ENCODE data around the gene ATP6V1B1. TPM values are rescaled to one million over a fixed set of nuclear protein-coding genes. Genes with fewer than 3 reads are reported as not detected.
A peak's percentile ranks its signal among the peaks of the same experiment; 100 is the strongest.
"Not testable (repeated sequence)": the region's sequence is repeated elsewhere in the genome, so short reads cannot be mapped to it uniquely, and the experiment has no call there.

ATP6V1B1 gene
- total RNA-seq, 2 donors from 2014 or later, result not detected

DNA sequence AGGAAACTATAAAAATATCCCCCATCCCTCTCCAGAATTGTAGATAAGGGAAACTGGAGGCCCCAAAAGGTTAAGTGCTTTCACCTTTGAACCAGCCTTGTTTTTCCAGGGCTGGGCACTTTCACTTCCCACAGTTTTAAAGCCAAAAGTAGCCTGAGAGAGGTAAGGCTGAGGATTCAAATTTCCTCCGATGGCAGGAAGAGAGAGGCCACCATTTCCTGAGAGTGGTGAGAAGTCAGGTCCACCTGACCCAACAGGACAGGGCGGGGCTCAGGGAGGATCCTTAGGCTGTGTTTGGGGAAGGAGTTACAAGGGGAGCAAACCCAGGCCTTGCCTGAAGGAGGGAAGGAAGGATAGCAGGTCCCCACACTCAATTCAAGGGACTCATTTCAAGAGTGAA is 63.7 kb downstream of the ATP6V1B1 start:
- H3K9me3 ChIP-seq, result no peaks in the 10 kb centered on the region
- TF ChIP-seq, protein P1, sequence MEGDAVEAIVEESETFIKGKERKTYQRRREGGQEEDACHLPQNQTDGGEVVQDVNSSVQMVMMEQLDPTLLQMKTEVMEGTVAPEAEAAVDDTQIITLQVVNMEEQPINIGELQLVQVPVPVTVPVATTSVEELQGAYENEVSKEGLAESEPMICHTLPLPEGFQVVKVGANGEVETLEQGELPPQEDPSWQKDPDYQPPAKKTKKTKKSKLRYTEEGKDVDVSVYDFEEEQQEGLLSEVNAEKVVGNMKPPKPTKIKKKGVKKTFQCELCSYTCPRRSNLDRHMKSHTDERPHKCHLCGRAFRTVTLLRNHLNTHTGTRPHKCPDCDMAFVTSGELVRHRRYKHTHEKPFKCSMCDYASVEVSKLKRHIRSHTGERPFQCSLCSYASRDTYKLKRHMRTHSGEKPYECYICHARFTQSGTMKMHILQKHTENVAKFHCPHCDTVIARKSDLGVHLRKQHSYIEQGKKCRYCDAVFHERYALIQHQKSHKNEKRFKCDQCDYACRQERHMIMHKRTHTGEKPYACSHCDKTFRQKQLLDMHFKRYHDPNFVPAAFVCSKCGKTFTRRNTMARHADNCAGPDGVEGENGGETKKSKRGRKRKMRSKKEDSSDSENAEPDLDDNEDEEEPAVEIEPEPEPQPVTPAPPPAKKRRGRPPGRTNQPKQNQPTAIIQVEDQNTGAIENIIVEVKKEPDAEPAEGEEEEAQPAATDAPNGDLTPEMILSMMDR (IDR thresholded peaks at IDR 0.05), result no peak
- H3K27me3 ChIP-seq, result no peaks in the 10 kb centered on the region
- no peak overlapping the region for H3K9ac ChIP-seq (ENCODE audit: low read depth in 2 of 2, low read length in 2 of 2)
- intact Hi-C loops (cut with DNase I), result no loop called here
- DNase-seq, result peak; percentile 37
- no peaks in the 10 kb centered on the region for H3K4me1 ChIP-seq
- H3K36me3 ChIP-seq, result no peaks in the 10 kb centered on the region
- no peak overlapping the region for H3K4me3 ChIP-seq
- H3K27ac ChIP-seq, result no peak overlapping the region

DNA sequence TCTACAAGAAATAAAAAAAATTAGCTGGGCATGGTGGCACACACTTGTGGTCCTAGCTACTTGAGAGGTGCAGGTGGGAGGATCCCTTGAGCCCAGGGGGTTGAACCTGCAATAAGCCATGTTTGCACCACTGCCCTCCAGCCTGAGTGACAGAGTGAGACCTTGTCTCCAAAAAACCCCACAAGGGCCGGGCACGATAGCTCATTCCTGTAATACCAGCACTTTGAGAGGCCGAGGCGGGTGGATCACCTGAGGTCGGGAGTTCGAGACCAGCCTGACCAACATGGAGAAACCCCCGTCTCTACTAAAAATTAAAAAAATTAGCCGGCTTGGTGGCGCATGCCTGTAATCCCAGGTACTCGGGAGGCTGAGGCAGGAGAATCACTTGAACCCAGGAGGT is 64.2 kb downstream of the ATP6V1B1 start:
- H3K4me1 ChIP-seq; H3K36me3 ChIP-seq; H3K9ac ChIP-seq (ENCODE audit: low read depth in 2 of 2, low read length in 2 of 2); H3K27me3 ChIP-seq; intact Hi-C loops (cut with DNase I); H3K9me3 ChIP-seq; H3K27ac ChIP-seq; H3K4me3 ChIP-seq: not testable (repeated sequence)
- DNase-seq, result peak; percentile 13

DNA sequence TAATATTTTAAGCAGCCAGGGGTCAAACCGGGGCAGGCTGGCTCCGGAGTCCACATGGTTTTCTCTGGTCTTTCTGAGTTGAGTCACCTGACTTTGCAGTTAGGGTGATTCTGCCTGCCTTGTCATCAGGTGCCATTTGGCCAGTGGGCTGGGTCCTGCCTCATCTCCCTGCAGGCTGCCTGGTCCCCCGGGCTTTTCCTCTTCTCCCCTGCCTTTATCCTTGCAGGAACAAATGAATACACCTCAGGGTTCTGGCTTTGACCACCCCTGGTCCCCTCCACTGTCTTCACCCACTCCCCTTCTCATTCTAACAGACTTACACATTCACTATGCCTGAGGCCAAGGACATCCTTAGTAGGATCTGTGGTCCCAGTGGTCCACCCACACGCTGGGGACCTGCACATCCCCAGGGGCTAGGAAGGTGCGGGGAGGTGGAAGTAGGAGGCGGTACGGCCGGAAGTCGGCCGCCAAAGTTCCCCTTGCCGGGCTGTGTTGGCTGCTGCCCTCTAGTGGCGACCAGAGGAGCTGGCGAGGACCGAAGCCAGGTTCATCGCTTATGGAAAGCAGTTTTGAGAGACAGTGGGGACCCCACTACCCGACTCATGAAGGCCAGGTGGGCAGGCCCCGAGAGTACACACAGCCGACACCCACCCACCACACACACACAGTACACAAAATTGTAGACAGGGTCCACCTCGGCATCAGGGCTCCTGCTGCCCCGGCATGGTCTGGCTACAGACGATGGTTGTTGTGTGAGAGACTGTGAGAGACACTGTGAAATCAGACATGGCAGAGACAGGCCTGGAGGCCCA is 65.3 kb downstream of the ATP6V1B1 start:
- DNase-seq, result peak; percentile 75
- Histone ChIP-seq H3K4me3 (peak overlapping the region; percentile 20), H3K27me3 (no peaks in the 10 kb centered on the region), H3K36me3 (no peaks in the 10 kb centered on the region), H3K4me1 (no peaks in the 10 kb centered on the region), H3K27ac (no peak overlapping the region), H3K9ac (ENCODE audit: low read depth in 2 of 2, low read length in 2 of 2) (no peak overlapping the region), H3K9me3 (no peaks in the 10 kb centered on the region)
- TF ChIP-seq, protein P1 (IDR thresholded peaks at IDR 0.05), result peak; percentile 90
- intact Hi-C loops (cut with DNase I), result no loop called here

DNA sequence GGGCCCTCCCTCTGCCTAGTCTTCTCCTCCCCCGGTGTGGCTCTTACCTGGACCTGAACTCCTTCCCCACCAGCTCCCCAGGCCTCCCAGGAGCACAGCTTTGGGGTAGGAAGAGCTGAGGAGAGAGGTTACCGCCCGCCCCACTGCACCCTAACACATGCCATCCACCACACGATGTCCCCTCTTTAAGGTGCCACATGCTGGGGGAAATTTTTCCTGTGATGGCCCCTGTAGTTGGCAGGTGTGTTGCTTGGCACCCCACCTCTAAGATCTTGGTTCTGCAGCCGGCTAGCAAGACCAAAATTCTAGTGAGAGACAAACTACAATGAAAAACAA is 65.9 kb downstream of the ATP6V1B1 start:
- no peaks in the 10 kb centered on the region for H3K27me3 ChIP-seq
- H3K36me3 ChIP-seq, result no peaks in the 10 kb centered on the region
- no peaks in the 10 kb centered on the region for H3K9me3 ChIP-seq
- intact Hi-C loops (cut with DNase I), result no loop called here
- TF ChIP-seq, protein P1 (IDR thresholded peaks at IDR 0.05), result no peak
- no peak overlapping the region for H3K27ac ChIP-seq
- no peak overlapping the region for H3K4me3 ChIP-seq
- no peaks in the 10 kb centered on the region for H3K4me1 ChIP-seq
- H3K9ac ChIP-seq (ENCODE audit: low read depth in 2 of 2, low read length in 2 of 2), result no peak overlapping the region
- no peak for DNase-seq

DNA sequence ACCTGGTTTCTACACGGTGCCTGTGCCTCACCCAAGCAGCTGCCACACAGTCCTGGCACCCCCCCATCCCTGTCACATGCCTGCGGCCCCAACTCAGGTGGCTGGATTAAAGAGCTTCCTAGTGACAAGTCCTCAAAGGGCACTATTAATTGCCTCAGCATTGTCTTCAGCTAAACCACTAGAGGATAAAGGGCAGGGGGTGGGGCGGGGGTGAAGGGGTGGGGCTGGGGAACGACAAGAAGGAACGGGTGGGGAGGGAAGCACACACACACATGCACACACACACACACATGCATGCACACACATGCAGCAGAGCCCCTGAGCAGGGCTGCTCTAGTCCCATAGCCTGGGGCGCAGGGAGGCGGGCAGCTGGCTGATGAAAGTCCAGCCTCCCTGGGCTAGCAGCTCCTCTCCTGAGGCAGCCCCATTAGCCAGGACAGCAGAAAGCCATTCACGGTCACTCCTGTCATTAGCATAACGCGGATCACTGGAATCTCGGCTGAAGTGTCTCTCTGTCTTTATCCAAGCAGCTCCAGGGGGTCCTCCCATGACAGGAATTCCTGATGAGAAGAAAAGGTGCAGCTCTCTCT is 66.4 kb downstream of the ATP6V1B1 start:
- no peak overlapping the region for H3K4me3 ChIP-seq
- no peak overlapping the region for H3K27ac ChIP-seq
- no peaks in the 10 kb centered on the region for H3K9me3 ChIP-seq
- no peaks in the 10 kb centered on the region for H3K27me3 ChIP-seq
- intact Hi-C loops (cut with DNase I), result no loop called here
- H3K36me3 ChIP-seq, result no peaks in the 10 kb centered on the region
- TF ChIP-seq, protein P1 (IDR thresholded peaks at IDR 0.05), result no peak
- H3K4me1 ChIP-seq, result no peaks in the 10 kb centered on the region
- DNase-seq, result no peak
- H3K9ac ChIP-seq (ENCODE audit: low read depth in 2 of 2, low read length in 2 of 2), result no peak overlapping the region

DNA sequence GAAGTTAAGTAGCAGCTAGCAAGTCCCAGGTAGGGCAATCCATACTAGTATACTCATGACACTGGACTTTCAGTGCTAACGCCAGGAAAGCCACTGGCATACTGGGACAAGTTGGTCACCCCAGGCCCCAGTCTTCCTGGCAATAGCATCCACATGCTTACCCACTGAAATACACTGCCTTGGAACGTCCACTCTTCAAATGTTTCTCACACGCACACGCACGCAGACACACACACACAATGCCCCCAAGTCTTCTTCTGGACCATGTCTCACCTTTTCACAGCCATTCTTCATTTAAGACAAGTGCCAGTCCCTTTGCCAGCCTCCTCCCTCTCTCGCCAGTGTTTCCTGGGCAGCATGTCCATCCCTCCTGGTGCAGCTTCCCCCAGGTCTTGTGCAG is 67.7 kb downstream of the ATP6V1B1 start:
- no peaks in the 10 kb centered on the region for H3K36me3 ChIP-seq
- DNase-seq, result no peak
- H3K9me3 ChIP-seq, result no peaks in the 10 kb centered on the region
- TF ChIP-seq, protein P1 (IDR thresholded peaks at IDR 0.05), result no peak
- H3K9ac ChIP-seq (ENCODE audit: low read depth in 2 of 2, low read length in 2 of 2), result no peak overlapping the region
- no peak overlapping the region for H3K27ac ChIP-seq
- no peaks in the 10 kb centered on the region for H3K4me1 ChIP-seq
- intact Hi-C loops (cut with DNase I), result no loop called here
- no peaks in the 10 kb centered on the region for H3K27me3 ChIP-seq
- no peak overlapping the region for H3K4me3 ChIP-seq
